ENCODE results near the gene PLCD1.

Gene PLCD1

GRCh38 chr3:38028621-38029361, 651 bp downstream of the PLCD1 start:
- Histone ChIP-seq H3K4me3 (peak overlapping the region in 4 of 10 experiments; percentile 43 to 62 (median 48); a peak in 5 of 20 replicates), H3K4me2 (peak overlapping the region in 10 of 11 experiments; percentile 52 to 85 (median 71); a peak in 13 of 22 replicates), H3K9ac (peak overlapping the region in 1 of 11 experiments; percentile 47; a peak in 1 of 22 replicates)

GRCh38 chr3:38027466-38028465, 1.7 kb downstream of the PLCD1 start:
- H3K9ac ChIP-seq = no peak overlapping the region
- H3K4me1 ChIP-seq = peaks cover 27 to 52% (median 42%) of the 10 kb centered on the region in 10 experiments
- peaks cover 0 to 7% (median 0%) of the 10 kb centered on the region in 11 experiments; a peak in 4 of 22 replicates for H4K20me1 ChIP-seq
- peaks cover 36 to 58% (median 52%) of the 10 kb centered on the region in 11 experiments for H3K27me3 ChIP-seq
- no peak for TF ChIP-seq Cebpa-rat (IDR thresholded peaks at IDR 0.05)
- H3K27ac ChIP-seq = no peak overlapping the region
- H3K9me3 ChIP-seq (replicated peaks in 1 of 11) = peaks cover 0 to 7% (median 0%) of the 10 kb centered on the region in 11 experiments; a peak in 3 of 22 replicates
- no peaks in the 10 kb centered on the region for H3K36me3 ChIP-seq
- H3K4me3 ChIP-seq = no peak overlapping the region
- no peak overlapping the region for H3K4me2 ChIP-seq

More at GRCh38 chr3:38028621-38029361, 651 bp downstream of the PLCD1 start:
- no peak for TF ChIP-seq Cebpa-rat (IDR thresholded peaks at IDR 0.05)
- Histone ChIP-seq H3K27ac (no peak overlapping the region), H3K4me1 (peaks cover 17 to 42% (median 34%) of the 10 kb centered on the region in 10 experiments), H4K20me1 (peaks cover 0 to 7% (median 0%) of the 10 kb centered on the region in 11 experiments; a peak in 4 of 22 replicates), H3K36me3 (no peaks in the 10 kb centered on the region), H3K27me3 (peaks cover 36 to 58% (median 52%) of the 10 kb centered on the region in 11 experiments), H3K9me3 (replicated peaks in 1 of 11) (peaks cover 0 to 7% (median 0%) of the 10 kb centered on the region in 11 experiments; a peak in 3 of 22 replicates)

GRCh38 chr3:38026856-38027255, 2.6 kb downstream of the PLCD1 start:
- Histone ChIP-seq H3K9ac (no peak overlapping the region), H4K20me1 (peaks cover 0 to 7% (median 0%) of the 10 kb centered on the region in 11 experiments; a peak in 4 of 22 replicates), H3K4me3 (no peak overlapping the region), H3K9me3 (replicated peaks in 1 of 11) (peaks cover 0 to 7% (median 0%) of the 10 kb centered on the region in 11 experiments; a peak in 3 of 22 replicates), H3K4me1 (peaks cover 27 to 53% (median 40%) of the 10 kb centered on the region in 10 experiments), H3K27ac (no peak overlapping the region), H3K27me3 (peaks cover 36 to 52% (median 48%) of the 10 kb centered on the region in 11 experiments), H3K36me3 (no peaks in the 10 kb centered on the region), H3K4me2 (no peak overlapping the region)
- no peak for TF ChIP-seq Cebpa-rat (IDR thresholded peaks at IDR 0.05)

- H3K9me3 ChIP-seq (replicated peaks in 1 of 11) = no peaks in the 10 kb centered on the region
- H3K4me3 ChIP-seq = peak overlapping the region in 8 of 10 experiments; percentile 65 to 83 (median 74); a peak in 13 of 20 replicates
- H3K4me1 ChIP-seq = peaks cover 26 to 41% (median 35%) of the 10 kb centered on the region in 10 experiments; a peak in 19 of 20 replicates
- H3K27me3 ChIP-seq = peaks cover 8 to 14% (median 11%) of the 10 kb centered on the region in 11 experiments
- H3K9ac ChIP-seq = peak overlapping the region in 6 of 11 experiments; percentile 82 to 91 (median 84); a peak in 9 of 22 replicates
- peaks cover 0 to 8% (median 0%) of the 10 kb centered on the region in 11 experiments; a peak in 2 of 22 replicates for H3K36me3 ChIP-seq
- TF ChIP-seq Cebpa-rat (IDR thresholded peaks at IDR 0.05) = no peak
- H4K20me1 ChIP-seq = no peaks in the 10 kb centered on the region
- peak overlapping the region; percentile 83 to 92 (median 89) for H3K4me2 ChIP-seq
- peak overlapping the region in 2 of 11 experiments; percentile 84; a peak in 2 of 22 replicates for H3K27ac ChIP-seq
Measured at GRCh38 chr3:38022896-38023709, 6.3 kb downstream of the PLCD1 start.

GRCh38 chr3:38022301-38022700, 7.1 kb downstream of the PLCD1 start:
- 0 out of 22 replicates have a peak, but pooled peaks cover 0 to 5% (median 0%) of the 10 kb centered on the region in 11 experiments for H4K20me1 ChIP-seq
- peaks cover 0 to 6% (median 3%) of the 10 kb centered on the region in 11 experiments; a peak in 13 of 22 replicates for H3K27me3 ChIP-seq

GRCh38 chr3:38021196-38021595, 8.2 kb downstream of the PLCD1 start:
- peaks cover 0 to 8% (median 6%) of the 10 kb centered on the region in 11 experiments; a peak in 15 of 22 replicates for H3K9me3 ChIP-seq (replicated peaks in 1 of 11)
- H3K27ac ChIP-seq = no peak overlapping the region
- TF ChIP-seq Cebpa-rat (IDR thresholded peaks at IDR 0.05) = no peak
- no peaks in the 10 kb centered on the region for H3K27me3 ChIP-seq
- no peak overlapping the region for H3K9ac ChIP-seq
- H3K4me1 ChIP-seq = peaks cover 27 to 57% (median 48%) of the 10 kb centered on the region in 10 experiments; a peak in 19 of 20 replicates
- no peak overlapping the region for H3K4me3 ChIP-seq
- peaks cover 4 to 24% (median 6%) of the 10 kb centered on the region in 11 experiments; a peak in 19 of 22 replicates for H3K36me3 ChIP-seq
- H4K20me1 ChIP-seq = 0 out of 22 replicates have a peak, but pooled peaks cover 0 to 6% (median 0%) of the 10 kb centered on the region in 11 experiments
- no peak overlapping the region for H3K4me2 ChIP-seq

More at GRCh38 chr3:38022301-38022700, 7.1 kb downstream of the PLCD1 start:
- Histone ChIP-seq H3K4me1 (peaks cover 28 to 49% (median 43%) of the 10 kb centered on the region in 10 experiments; a peak in 19 of 20 replicates), H3K9me3 (replicated peaks in 1 of 11) (no peaks in the 10 kb centered on the region), H3K36me3 (peaks cover 0 to 13% (median 0%) of the 10 kb centered on the region in 11 experiments; a peak in 3 of 22 replicates), H3K4me3 (no peak overlapping the region), H3K9ac (no peak overlapping the region), H3K4me2 (peak overlapping the region in 1 of 11 experiments; percentile 6; a peak in 1 of 22 replicates), H3K27ac (no peak overlapping the region)
- TF ChIP-seq Cebpa-rat (IDR thresholded peaks at IDR 0.05) = no peak

GRCh38 chr3:38020342-38020726, 9.1 kb downstream of the PLCD1 start:
- Histone ChIP-seq H3K27me3 (no peaks in the 10 kb centered on the region), H3K4me1 (peaks cover 19 to 52% (median 40%) of the 10 kb centered on the region in 10 experiments; a peak in 19 of 20 replicates), H3K9ac (no peak overlapping the region), H3K4me3 (no peak overlapping the region), H4K20me1 (0 out of 22 replicates have a peak, but pooled peaks cover 0 to 6% (median 0%) of the 10 kb centered on the region in 11 experiments), H3K36me3 (peaks cover 10 to 32% (median 13%) of the 10 kb centered on the region in 11 experiments; a peak in 19 of 22 replicates), H3K9me3 (replicated peaks in 1 of 11) (peaks cover 0 to 14% (median 11%) of the 10 kb centered on the region in 11 experiments; a peak in 15 of 22 replicates), H3K4me2 (no peak overlapping the region), H3K27ac (no peak overlapping the region)
- TF ChIP-seq Cebpa-rat (IDR thresholded peaks at IDR 0.05) = no peak
